ENCODE data around the gene FGB.
"Not testable (repeated sequence)": the region's sequence is repeated elsewhere in the genome, so short reads cannot be mapped to it uniquely, and the experiment has no call there.

- TF ChIP-seq POLR2A, CTCF (IDR thresholded peaks at IDR 0.05): not testable (repeated sequence)
Measured at GRCh38 chr4:154597281-154597680, 34.5 kb downstream of the FGB start.
